D721Med (cell line): ENCODE data around the gene REEP2.

Experiments
- DNase-seq: peaks from one replicate; pipeline ENCODE4 v3.0.0; 2011; ENCODE audit warnings: low spot score; ENCODE audit not compliant: insufficient read length
- FAIRE-seq: peaks from 2 replicates; lab custom pipeline; 2011; peaks lifted over from hg19 to GRCh38; lab: Jason Lieb, UNC
- TF ChIP-seq, protein P1 (sequence below): IDR thresholded peaks from 2 replicates; pipeline ENCODE4 v1.5.1; 2012; ENCODE audit warnings: mild to moderate bottlenecking, control low read depth; ENCODE audit not compliant: insufficient read depth; ENCODE audit errors: missing control alignments

REEP2 gene

DNA sequence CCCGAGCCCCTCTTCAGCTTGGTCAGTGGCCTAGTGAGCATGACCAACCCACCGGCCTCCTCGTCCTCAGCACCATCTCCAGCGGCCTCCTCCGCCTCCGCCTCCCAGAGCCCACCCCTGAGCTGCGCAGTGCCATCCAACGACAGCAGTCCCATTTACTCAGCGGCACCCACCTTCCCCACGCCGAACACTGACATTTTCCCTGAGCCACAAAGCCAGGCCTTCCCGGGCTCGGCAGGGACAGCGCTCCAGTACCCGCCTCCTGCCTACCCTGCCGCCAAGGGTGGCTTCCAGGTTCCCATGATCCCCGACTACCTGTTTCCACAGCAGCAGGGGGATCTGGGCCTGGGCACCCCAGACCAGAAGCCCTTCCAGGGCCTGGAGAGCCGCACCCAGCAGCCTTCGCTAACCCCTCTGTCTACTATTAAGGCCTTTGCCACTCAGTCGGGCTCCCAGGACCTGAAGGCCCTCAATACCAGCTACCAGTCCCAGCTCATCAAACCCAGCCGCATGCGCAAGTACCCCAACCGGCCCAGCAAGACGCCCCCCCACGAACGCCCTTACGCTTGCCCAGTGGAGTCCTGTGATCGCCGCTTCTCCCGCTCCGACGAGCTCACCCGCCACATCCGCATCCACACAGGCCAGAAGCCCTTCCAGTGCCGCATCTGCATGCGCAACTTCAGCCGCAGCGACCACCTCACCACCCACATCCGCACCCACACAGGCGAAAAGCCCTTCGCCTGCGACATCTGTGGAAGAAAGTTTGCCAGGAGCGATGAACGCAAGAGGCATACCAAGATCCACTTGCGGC is 28.2 kb downstream of the REEP2 start:
- TF ChIP-seq, protein P1, sequence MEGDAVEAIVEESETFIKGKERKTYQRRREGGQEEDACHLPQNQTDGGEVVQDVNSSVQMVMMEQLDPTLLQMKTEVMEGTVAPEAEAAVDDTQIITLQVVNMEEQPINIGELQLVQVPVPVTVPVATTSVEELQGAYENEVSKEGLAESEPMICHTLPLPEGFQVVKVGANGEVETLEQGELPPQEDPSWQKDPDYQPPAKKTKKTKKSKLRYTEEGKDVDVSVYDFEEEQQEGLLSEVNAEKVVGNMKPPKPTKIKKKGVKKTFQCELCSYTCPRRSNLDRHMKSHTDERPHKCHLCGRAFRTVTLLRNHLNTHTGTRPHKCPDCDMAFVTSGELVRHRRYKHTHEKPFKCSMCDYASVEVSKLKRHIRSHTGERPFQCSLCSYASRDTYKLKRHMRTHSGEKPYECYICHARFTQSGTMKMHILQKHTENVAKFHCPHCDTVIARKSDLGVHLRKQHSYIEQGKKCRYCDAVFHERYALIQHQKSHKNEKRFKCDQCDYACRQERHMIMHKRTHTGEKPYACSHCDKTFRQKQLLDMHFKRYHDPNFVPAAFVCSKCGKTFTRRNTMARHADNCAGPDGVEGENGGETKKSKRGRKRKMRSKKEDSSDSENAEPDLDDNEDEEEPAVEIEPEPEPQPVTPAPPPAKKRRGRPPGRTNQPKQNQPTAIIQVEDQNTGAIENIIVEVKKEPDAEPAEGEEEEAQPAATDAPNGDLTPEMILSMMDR, result no peak
- FAIRE-seq (no peak), DNase-seq (no peak)

DNA sequence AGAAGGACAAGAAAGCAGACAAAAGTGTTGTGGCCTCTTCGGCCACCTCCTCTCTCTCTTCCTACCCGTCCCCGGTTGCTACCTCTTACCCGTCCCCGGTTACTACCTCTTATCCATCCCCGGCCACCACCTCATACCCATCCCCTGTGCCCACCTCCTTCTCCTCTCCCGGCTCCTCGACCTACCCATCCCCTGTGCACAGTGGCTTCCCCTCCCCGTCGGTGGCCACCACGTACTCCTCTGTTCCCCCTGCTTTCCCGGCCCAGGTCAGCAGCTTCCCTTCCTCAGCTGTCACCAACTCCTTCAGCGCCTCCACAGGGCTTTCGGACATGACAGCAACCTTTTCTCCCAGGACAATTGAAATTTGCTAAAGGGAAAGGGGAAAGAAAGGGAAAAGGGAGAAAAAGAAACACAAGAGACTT is 28.9 kb downstream of the REEP2 start:
- FAIRE-seq (no peak), DNase-seq (no peak)
- TF ChIP-seq, protein P1, result no peak

DNA sequence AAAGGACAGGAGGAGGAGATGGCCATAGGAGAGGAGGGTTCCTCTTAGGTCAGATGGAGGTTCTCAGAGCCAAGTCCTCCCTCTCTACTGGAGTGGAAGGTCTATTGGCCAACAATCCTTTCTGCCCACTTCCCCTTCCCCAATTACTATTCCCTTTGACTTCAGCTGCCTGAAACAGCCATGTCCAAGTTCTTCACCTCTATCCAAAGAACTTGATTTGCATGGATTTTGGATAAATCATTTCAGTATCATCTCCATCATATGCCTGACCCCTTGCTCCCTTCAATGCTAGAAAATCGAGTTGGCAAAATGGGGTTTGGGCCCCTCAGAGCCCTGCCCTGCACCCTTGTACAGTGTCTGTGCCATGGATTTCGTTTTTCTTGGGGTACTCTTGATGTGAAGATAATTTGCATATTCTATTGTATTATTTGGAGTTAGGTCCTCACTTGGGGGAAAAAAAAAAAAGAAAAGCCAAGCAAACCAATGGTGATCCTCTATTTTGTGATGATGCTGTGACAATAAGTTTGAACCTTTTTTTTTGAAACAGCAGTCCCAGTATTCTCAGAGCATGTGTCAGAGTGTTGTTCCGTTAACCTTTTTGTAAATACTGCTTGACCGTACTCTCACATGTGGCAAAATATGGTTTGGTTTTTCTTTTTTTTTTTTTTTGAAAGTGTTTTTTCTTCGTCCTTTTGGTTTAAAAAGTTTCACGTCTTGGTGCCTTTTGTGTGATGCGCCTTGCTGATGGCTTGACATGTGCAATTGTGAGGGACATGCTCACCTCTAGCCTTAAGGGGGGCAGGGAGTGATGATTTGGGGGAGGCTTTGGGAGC is 29.5 kb downstream of the REEP2 start:
- TF ChIP-seq, protein P1, result no peak
- DNase-seq, result no peak
- FAIRE-seq, result no peak

DNA sequence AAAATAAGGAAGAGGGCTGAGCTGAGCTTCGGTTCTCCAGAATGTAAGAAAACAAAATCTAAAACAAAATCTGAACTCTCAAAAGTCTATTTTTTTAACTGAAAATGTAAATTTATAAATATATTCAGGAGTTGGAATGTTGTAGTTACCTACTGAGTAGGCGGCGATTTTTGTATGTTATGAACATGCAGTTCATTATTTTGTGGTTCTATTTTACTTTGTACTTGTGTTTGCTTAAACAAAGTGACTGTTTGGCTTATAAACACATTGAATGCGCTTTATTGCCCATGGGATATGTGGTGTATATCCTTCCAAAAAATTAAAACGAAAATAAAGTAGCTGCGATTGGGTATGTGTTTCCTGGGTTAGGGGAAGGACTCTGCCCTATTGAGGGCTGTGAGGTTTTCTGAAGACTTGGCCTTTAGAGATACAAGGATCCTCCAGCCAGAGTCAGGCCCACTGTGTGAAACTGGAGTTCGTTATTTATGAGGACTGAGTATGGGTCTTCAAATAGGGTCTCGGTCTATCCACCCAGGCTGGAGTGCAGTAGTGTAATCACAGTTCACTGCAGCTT is 30.2 kb downstream of the REEP2 start:
- TF ChIP-seq, protein P1, result no peak
- FAIRE-seq (no peak), DNase-seq (no peak)

DNA sequence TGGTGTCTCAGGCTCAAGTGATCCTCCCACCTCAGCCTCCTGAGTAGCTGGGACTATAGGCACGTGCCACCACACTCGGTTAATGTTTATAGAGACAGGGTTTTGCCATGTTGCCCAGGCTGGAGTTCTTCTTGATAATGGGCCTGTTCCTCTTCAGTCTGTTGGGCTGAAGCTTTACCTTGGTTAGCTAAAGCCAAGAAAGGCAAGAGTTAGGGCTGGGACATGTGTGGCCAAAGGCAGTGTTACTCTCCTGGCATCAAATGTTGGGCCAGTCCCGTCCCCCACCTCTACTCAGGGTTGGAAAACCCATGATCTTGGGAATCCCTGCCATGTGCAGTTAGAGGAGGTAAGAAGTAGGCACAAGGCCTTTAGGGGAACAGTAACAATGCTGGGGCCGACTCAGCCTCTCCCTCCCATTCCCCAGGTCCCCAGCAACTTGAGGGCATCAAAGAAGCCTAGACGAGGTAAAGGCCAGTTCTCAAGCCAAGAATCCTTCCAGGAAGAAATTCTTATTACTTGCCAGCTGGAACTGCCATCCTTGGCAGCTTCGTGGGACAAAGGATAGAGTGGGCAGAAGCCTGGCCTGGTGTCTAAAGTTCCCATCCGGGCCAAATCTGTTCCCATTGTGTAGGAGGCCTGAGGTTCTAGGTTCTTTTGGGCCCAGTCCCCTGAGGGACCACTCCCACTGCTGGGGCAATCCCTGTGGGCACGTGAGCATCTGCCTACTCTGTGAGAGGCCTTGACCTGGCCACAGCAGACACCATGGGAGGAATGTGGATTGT is 30.9 kb downstream of the REEP2 start:
- TF ChIP-seq, protein P1, result no peak
- FAIRE-seq (no peak), DNase-seq (no peak)

DNA sequence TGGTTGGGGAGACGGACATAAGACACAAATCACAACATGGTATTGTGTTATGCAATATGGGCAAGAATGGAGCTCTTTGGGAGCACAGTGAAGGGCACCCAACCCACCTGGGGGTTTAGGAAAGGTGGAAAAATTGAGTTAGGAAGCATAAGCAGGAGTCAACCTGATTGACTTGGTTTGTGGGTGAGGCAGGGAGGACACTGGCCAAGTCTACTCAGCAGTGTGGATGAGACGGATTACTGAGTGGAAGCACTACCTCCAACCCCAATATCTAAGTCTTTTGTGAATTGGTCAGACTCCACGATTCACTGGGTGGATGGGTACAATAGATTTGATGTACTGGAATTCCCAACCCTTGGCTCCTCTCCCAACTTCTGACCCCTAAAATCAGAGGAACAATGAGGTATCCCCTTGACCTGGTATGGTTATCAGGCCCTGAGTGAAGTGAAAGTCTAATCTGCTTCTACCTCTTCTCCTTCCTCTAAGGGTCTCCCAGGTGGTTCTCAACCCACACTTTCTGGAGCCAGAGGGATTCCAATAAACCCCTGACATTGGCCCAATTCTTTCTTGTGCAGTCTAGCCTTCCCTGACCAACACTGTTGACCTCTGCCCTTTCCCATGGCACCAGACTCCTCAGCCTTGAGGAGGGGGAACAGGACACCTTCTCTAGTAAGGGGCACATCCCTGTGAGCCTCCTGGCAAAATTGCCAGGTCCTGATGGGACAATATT is 31.6 kb downstream of the REEP2 start:
- DNase-seq (no peak), FAIRE-seq (no peak)
- TF ChIP-seq, protein P1, result no peak
